Erythroblast (primary cell): ENCODE measurements around the gene HEG1.

Source experiments
- GATA1 ChIP-seq: IDR thresholded peaks from 2 replicates; pipeline ENCODE4 v1.6.1; 2011; ENCODE audit warnings: low read depth, mild to moderate bottlenecking, control low read depth, low read length, moderate library complexity
- POLR2A ChIP-seq: IDR thresholded peaks from 2 replicates; pipeline ENCODE4 v1.6.1; 2011; ENCODE audit warnings: mild to moderate bottlenecking, low read length

DNA sequence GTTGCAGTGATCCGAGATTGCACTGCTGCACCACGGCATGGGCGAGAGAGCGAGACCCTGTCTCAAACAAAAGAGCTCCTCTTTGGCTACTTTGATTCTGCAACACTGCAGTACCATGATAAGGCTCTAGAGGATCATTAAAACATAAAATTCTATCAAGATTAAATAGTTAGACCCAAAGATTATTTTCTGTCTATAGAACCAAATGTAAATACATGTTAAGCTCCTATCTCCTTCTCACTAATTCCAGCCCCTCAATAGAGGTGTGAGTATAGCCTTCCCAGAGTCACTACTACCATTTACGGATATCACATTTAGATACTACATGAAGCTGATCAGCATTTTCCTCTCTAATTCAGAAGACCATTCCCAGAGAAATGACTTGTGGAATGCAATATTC lies 116.9 kb downstream of the HEG1 start:
- TF ChIP-seq POLR2A, result no peak
- TF ChIP-seq GATA1, result no peak
